ENCODE data around the gene AMIGO3. TPM values are rescaled to one million over a fixed set of nuclear protein-coding genes. Genes with fewer than 3 reads are reported as not detected.

Gene AMIGO3
- total and polyA plus RNA-seq, 2 of the 8 experiments (the other 6 are each of a cell fraction or from before 2014, with no cell fraction given), result 1.6 to 8.8 TPM

- TF ChIP-seq SIN3A (conservative IDR thresholded peaks at IDR 0.05 in 1 of 2, IDR thresholded peaks at IDR 0.05 in 1 of 2; ENCODE audit: low read depth in 1 of 2, low read length in 2 of 2) (no peak), POLR2AphosphoS5 (IDR thresholded peaks at IDR 0.05; ENCODE audit: low read depth, low read length) (no peak), JUN (IDR thresholded peaks at IDR 0.05; ENCODE audit: low read depth, low read length) (no peak), EGR1 (IDR thresholded peaks at IDR 0.05; ENCODE audit: borderline replicate concordance, low read depth, low read length) (no peak), CHD2 (IDR thresholded peaks at IDR 0.05; ENCODE audit: low read length) (no peak), KDM1A (IDR thresholded peaks at IDR 0.05; ENCODE audit: borderline replicate concordance, low read length) (no peak), SP2 (IDR thresholded peaks at IDR 0.05; ENCODE audit: low read length) (no peak)
Observed at GRCh38 chr3:49727924-49728361, 8.5 kb upstream of the AMIGO3 start (continued).
